ENCODE results near the gene ELSPBP1.

The ELSPBP1 gene

GRCh38 chr19:47998800-47999199 lies 4.4 kb downstream of the ELSPBP1 start:
- no peak for TF ChIP-seq CTCF (IDR thresholded peaks at IDR 0.05; ENCODE audit: borderline replicate concordance, insufficient read depth, low read depth, low read length)
- no peak overlapping the region for H3K4me3 ChIP-seq (ENCODE audit: low read depth, low read length)

GRCh38 chr19:48000846-48001245 lies 6.4 kb downstream of the ELSPBP1 start:
- H3K4me3 ChIP-seq (ENCODE audit: low read depth, low read length) = no peak overlapping the region
- TF ChIP-seq CTCF (IDR thresholded peaks at IDR 0.05; ENCODE audit: borderline replicate concordance, insufficient read depth, low read depth, low read length) = no peak

- no peak for TF ChIP-seq CTCF (IDR thresholded peaks at IDR 0.05; ENCODE audit: borderline replicate concordance, insufficient read depth, low read depth, low read length)
Observed at GRCh38 chr19:48004236-48004635, 9.8 kb downstream of the ELSPBP1 start.

GRCh38 chr19:48006762-48007161 lies 12.3 kb downstream of the ELSPBP1 start:
- no peak overlapping the region for H3K4me3 ChIP-seq (ENCODE audit: low read depth, low read length)
- TF ChIP-seq CTCF (IDR thresholded peaks at IDR 0.05; ENCODE audit: borderline replicate concordance, insufficient read depth, low read depth, low read length) = peak; percentile 29; the same call in 1 of the 2 replicates

More at GRCh38 chr19:48004236-48004635, 9.8 kb downstream of the ELSPBP1 start:
- H3K4me3 ChIP-seq (ENCODE audit: low read depth, low read length) = no peak overlapping the region

- H3K4me3 ChIP-seq (ENCODE audit: low read depth, low read length) = no peak overlapping the region
- no peak for TF ChIP-seq CTCF (IDR thresholded peaks at IDR 0.05; ENCODE audit: borderline replicate concordance, insufficient read depth, low read depth, low read length)
Observed at GRCh38 chr19:48010932-48011758, 16.7 kb downstream of the ELSPBP1 start.

GRCh38 chr19:48020686-48021085 lies 26.3 kb downstream of the ELSPBP1 start:
- no peak for TF ChIP-seq CTCF (IDR thresholded peaks at IDR 0.05; ENCODE audit: borderline replicate concordance, insufficient read depth, low read depth, low read length)

GRCh38 chr19:48023011-48023410 lies 28.6 kb downstream of the ELSPBP1 start:
- no peak overlapping the region for H3K4me3 ChIP-seq (ENCODE audit: low read depth, low read length)
- no peak for TF ChIP-seq CTCF (IDR thresholded peaks at IDR 0.05; ENCODE audit: borderline replicate concordance, insufficient read depth, low read depth, low read length)

More at GRCh38 chr19:48020686-48021085, 26.3 kb downstream of the ELSPBP1 start:
- H3K4me3 ChIP-seq (ENCODE audit: low read depth, low read length) = no peak overlapping the region

All from GM12875 (cell line).